ENCODE measurements around the gene DCAF6.

GRCh38 chr1:167991546-167991945, 55.1 kb downstream of the DCAF6 start:
- TF ChIP-seq POLR2A (IDR thresholded peaks at IDR 0.05; ENCODE audit: low read depth, low read length) (no peak), POLR2AphosphoS5 (IDR thresholded peaks at IDR 0.05; ENCODE audit: low read depth, low read length) (no peak), TAF1 (IDR thresholded peaks at IDR 0.05; ENCODE audit: borderline replicate concordance, low read depth, low read length) (no peak)
